HFF-Myc (cell line): ENCODE results near the gene EGR4.

Experiments used
- DNase-seq: peaks from one replicate; pipeline ENCODE4 v3.0.0-alpha.2; 2011; ENCODE audit warnings: low read depth; ENCODE audit errors: extremely low read depth
- H3K4me3 ChIP-seq: replicated peaks from 2 replicates; pipeline ENCODE4 v1.5.1; 2011; ENCODE audit warnings: low read depth, mild to moderate bottlenecking, control low read depth, low read length
- TF ChIP-seq, protein P1 (sequence below): IDR thresholded peaks from 2 replicates; pipeline ENCODE4 v1.5.1; 2012; ENCODE audit warnings: mild to moderate bottlenecking, low read depth, low read length, control low read depth; ENCODE audit errors: missing control alignments

EGR4 gene

DNA sequence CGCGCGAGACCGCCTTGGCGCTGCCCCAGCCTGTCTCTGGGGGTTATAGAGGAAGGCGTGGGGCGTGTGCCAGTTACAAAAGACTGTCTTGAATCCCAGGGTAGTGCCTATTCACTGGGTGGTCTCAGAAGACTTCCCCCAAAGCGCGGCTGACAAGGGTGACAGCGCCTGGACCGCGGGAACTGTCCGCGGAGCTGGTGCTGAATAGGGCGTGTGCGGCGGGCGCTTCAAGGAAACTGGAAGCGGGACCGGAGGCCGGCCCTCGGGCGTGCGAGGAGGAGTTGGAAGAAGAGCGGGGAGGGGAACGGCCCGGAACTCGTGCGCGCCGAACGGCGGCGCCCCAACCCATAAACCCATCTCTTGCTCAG, 2.3 kb downstream of the EGR4 start:
- H3K4me3 ChIP-seq = no peak overlapping the region
- TF ChIP-seq, protein P1, sequence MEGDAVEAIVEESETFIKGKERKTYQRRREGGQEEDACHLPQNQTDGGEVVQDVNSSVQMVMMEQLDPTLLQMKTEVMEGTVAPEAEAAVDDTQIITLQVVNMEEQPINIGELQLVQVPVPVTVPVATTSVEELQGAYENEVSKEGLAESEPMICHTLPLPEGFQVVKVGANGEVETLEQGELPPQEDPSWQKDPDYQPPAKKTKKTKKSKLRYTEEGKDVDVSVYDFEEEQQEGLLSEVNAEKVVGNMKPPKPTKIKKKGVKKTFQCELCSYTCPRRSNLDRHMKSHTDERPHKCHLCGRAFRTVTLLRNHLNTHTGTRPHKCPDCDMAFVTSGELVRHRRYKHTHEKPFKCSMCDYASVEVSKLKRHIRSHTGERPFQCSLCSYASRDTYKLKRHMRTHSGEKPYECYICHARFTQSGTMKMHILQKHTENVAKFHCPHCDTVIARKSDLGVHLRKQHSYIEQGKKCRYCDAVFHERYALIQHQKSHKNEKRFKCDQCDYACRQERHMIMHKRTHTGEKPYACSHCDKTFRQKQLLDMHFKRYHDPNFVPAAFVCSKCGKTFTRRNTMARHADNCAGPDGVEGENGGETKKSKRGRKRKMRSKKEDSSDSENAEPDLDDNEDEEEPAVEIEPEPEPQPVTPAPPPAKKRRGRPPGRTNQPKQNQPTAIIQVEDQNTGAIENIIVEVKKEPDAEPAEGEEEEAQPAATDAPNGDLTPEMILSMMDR = no peak
- DNase-seq = no peak

DNA sequence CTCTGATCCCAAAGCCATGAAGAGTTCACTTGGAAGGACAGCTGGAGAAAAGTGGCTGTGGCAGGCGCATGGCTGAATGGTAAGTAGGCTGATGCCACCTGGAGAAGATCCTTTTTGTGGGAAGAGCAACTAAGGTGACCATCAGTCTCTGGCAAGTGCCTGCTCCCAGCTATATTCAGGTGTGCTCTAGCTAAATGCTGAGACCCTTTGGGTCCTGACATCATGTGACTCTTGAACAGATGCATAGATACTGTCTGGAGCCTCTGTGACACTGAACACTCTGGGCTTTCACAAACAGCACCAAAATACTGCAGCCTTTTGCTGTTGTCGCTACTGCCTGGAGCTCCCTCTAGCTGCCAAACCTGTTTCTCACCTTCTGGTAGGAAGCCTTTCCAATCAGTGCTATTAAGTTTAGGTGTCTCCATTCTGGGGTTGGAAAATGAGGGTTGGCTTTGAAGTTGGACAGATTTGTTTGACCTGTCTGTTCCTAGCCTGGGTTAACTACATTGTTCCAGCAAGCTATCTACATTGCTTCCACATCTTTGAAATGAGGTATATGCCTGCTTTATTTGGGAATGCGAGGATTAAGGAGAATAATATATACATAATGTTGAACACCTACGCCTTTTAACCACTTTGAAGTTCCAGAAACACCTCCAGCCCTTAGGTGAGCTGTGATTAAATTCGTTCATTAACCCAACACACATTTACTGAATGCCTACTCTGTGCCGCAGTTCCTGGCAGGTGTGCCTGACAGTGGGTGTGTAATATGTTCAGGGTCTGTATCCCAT, 3.1 kb downstream of the EGR4 start:
- H3K4me3 ChIP-seq = no peak overlapping the region

DNA sequence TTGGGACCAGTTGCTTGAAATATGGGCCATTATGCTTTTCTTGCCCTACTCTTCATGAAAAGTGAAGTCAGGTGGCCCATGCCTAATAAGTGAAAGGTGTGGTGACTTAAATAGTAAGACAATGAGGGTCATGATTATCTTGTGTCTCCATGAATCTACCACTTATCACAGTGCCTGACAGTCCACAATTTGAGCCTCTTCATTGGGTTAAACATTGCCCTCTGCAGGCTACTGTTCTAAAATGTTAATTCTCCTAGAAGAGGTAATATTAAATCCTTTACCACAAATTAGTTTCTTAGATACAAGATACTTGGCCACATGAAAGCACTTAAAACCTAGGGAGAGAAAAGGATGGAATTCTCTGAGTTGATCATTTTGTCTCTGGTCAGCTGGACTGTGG, 4.0 kb downstream of the EGR4 start:
- no peak for DNase-seq
- no peak overlapping the region for H3K4me3 ChIP-seq
- TF ChIP-seq, protein P1 = no peak

More for the DNA sequence above, 3.1 kb downstream of the EGR4 start:
- no peak for DNase-seq
- TF ChIP-seq, protein P1 = peak; percentile 72

DNA sequence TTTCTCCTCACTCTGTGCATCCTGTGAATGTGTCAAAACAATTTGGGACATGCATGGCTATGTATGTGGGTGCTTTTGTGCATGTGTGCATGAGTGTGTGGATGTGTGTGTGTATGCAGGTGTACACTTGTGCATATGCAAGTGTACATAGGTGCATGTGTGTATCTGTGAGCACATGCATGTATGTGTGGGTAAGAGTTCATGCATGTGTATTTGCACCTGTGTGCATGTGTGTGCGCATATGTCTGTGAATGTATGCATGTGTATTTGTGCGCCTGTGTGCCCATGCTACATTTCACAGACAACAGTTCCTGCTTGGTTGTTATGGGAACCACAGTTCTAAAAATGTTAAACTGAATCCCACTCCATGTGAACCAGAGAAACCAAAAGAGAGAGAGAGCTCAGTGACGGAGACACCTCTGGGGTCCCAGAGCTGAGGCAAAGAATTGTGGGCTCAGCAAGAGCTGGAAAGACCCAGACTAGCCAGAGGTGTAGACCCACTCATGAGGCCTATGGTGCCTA, 7.2 kb downstream of the EGR4 start:
- DNase-seq = no peak
- TF ChIP-seq, protein P1 = no peak
- no peak overlapping the region for H3K4me3 ChIP-seq

DNA sequence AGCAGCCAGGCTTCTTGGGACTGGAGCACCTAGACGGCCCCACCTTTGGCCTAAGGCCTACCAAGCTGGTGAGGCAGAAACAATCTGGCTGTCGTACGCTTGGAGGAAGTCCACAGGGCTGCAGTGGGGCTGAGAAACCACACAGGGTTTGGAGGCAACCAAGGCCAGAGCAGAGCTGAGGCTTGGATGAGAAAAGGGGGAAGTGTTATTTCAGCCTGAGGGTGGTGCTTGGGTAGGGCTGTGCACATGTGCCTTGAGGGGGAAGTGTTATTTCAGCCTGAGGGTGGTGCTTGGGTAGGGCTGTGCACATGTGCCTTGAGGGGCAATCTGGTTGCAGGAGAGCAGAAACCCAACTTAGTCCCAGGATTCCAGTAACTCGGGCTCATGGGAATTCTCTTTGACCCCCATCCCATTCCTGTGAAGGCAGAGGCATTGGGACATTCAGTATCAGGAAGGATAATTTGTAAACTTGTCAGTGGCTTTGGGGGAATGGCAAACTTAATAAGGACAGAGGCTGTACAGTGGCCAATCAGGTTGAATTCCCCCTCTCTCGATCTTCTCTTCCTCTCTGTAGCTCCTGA, 8.1 kb downstream of the EGR4 start:
- TF ChIP-seq, protein P1 = no peak
- peak overlapping the region; percentile 62 for H3K4me3 ChIP-seq
- DNase-seq = no peak

DNA sequence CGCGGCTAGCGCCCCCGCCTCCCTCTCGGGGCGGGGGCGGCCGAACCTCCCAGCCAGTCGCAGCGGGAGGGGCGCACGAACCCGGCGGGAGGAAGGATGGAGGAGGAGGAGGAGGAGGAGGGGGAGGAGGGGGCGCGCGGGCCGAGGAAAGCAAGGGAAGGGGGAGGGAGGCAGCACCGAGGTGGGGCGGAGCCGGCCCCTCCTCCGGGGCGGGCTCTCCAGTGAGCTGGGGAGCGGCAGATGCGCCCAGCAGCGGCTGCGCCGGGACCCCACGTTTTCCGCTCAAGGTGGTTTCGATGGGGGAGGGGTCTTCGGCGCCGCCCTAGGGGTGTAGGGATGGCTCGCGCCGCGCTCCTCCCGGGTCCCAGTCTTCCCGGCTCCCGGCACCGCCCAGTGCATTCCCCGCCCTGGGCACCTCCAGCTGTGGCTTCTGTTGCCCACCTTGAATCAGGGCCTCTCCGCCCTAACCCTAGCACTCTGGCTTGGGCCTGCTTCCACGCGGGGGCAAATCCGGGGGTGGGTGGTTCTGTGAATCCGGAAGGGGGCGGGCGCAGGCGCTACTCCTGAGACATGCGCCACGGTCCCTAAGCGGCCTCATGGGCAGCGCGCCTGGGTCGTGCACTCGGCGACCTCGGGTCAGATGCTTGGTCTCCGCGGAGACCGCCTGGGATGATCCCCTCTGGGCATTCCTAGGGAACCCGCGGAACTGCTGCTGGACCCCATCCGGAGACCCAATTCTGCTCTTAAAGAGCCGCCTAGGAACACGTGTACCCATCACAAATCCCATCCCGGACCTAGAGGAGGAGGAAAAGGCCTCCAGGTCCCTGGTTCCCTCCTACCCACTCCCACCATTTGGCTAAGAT, 8.8 kb downstream of the EGR4 start, which contains the start of gene FBXO41:
Gene FBXO41, minus strand, starts transcription at position 183 of the 863 bp plus-strand sequence. CDS start 14,848 bp downstream, outside the sequence.
- peak within 1 kb of the TSS; percentile 62 for H3K4me3 ChIP-seq
- no peak for DNase-seq
- TF ChIP-seq, protein P1 = no peak
